K562 (cell line): Measurements from ENCODE around the gene MIDN. TPM values are rescaled to one million over a fixed set of nuclear protein-coding genes. Genes with fewer than 3 reads are reported as not detected.
A peak's percentile ranks its signal among the peaks of the same experiment; 100 is the strongest.

Experiments
- ATF7 ChIP-seq: fragments of 450-650 bp; IDR thresholded peaks from 2 replicates; pipeline ENCODE4 v1.7.1; 2014; ENCODE audit warnings: mild to moderate bottlenecking, moderate library complexity
- COPS2 ChIP-seq: fragments of 450-650 bp; conservative IDR thresholded peaks from 2 replicates; pipeline ENCODE4 v1.6.1; 2016; ENCODE audit warnings: mild to moderate bottlenecking, moderate library complexity
- EWSR1 ChIP-seq: fragments of 450-650 bp; IDR thresholded peaks from 2 replicates; pipeline ENCODE4 v1.6.1; 2018; ENCODE audit warnings: borderline replicate concordance, mild to moderate bottlenecking, low read depth, moderate library complexity; ENCODE audit not compliant: partially characterized antibody
- FOXP1 ChIP-seq: sonication (generic); formaldehyde crosslinking; IDR thresholded peaks from 2 replicates; pipeline ENCODE4 v1.8.0; 2022; ENCODE audit warnings: mild to moderate bottlenecking, missing genetic modification reagents
- FUS ChIP-seq: fragments of 200-400 bp; formaldehyde crosslinking; optimal IDR thresholded peaks from 2 replicates; pipeline ENCODE3; 2017; ENCODE audit warnings: low read depth, low read length
- HDAC2 ChIP-seq: fragments of 450-650 bp; IDR thresholded peaks from 2 replicates; pipeline ENCODE4 v1.6.1; 2016; ENCODE audit warnings: mild to moderate bottlenecking
- HNRNPL ChIP-seq: fragments of 200-400 bp; formaldehyde crosslinking; IDR thresholded peaks from 2 replicates; pipeline ENCODE4 v1.6.1; 2017; ENCODE audit warnings: low read depth, mild to moderate bottlenecking, low read length
- NR2C1 ChIP-seq, 2 experiments: fragments of 450-650 bp; IDR thresholded peaks; 2 replicates each; pipeline ENCODE4 v1.6.1; 2017; ENCODE audit warnings: mild to moderate bottlenecking in 2 of 2, antibody characterized with exemption in 1 of 2, inconsistent platforms in 1 of 2, missing compliant biosample characterization in 1 of 2, missing genetic modification characterization in 1 of 2
- SLC30A9 ChIP-seq: fragments of 250-450 bp; sonication (Bioruptor Pico); IDR thresholded peaks from 2 replicates; pipeline ENCODE4 v1.8.0; 2022; ENCODE audit warnings: mild to moderate bottlenecking, moderate library complexity
- TBP ChIP-seq: optimal IDR thresholded peaks from 2 replicates; pipeline ENCODE3; 2011; ENCODE audit warnings: low read depth, low read length, improper control_type of control experiment
- ZEB2 ChIP-seq: fragments of 450-650 bp; IDR thresholded peaks from 2 replicates; pipeline ENCODE4 v1.6.1; 2016
- ZNF174 ChIP-seq: fragments of 250-450 bp; sonication (Bioruptor Pico); IDR thresholded peaks from 2 replicates; pipeline ENCODE4 v1.4.0; 2020; ENCODE audit warnings: mild to moderate bottlenecking
- ZNF586 ChIP-seq: fragments of 450-650 bp; formaldehyde crosslinking; conservative IDR thresholded peaks from 2 replicates; pipeline ENCODE4 v1.4.0; 2020; ENCODE audit warnings: mild to moderate bottlenecking, moderate library complexity
- polyA plus RNA-seq, 8 experiments: library from polyadenylated mRNA; depleted of rRNA in 4 of 8; stranded (reverse) in 5 of 8; unstranded in 3 of 8; fragments of >200 nt; fragmentation: Nextera tagmentation in 2 of 8; fragmentation: Illumina TruSeq in 1 of 8; extraction: Ambion mirVana in 2 of 8; extraction: Trizol in 1 of 8; gene quantifications; 2 replicates each; pipeline versions ENCODE4 v1.2.1 to v1.2.3, GENCODE V29; 2011 to 2014; ENCODE audit warnings: inconsistent platforms in 1 of 8, missing spikeins in 1 of 8
- total RNA-seq, 7 experiments: library from RNA; depleted of rRNA in 6 of 7; stranded (reverse); fragments of >200 nt in 6 of 7; fragmentation: Illumina TruSeq in 2 of 7; extraction: Trizol in 2 of 7; gene quantifications; 2 replicates each; pipeline versions ENCODE4 v1.2.1 to v1.2.3, GENCODE V29; 2011 to 2021; ENCODE audit warnings: low replicate concordance in 1 of 7
- TF ChIP-seq, protein P1 (sequence below): fragments of 450-650 bp; formaldehyde crosslinking; IDR thresholded peaks from 2 replicates; pipeline ENCODE4 v1.4.0; 2022; ENCODE audit warnings: missing genetic modification characterization
- TF ChIP-seq, protein P2 (sequence below): IDR thresholded peaks from 2 replicates; pipeline ENCODE4 v1.6.1; 2012; ENCODE audit warnings: low read depth, low read length, improper control_type of control experiment, borderline replicate concordance
- TF ChIP-seq, protein P3 (sequence below): fragments of 250-450 bp; sonication (Bioruptor Pico); IDR thresholded peaks from 2 replicates; pipeline ENCODE4 v1.5.0; 2021
- TF ChIP-seq, protein P4 (sequence below), 2 experiments: fragments of 200-800 bp in 1 of 2; sonication (Bioruptor generic) in 1 of 2; sonication (generic) in 1 of 2; formaldehyde crosslinking in 1 of 2; IDR thresholded peaks in 1 of 2; conservative IDR thresholded peaks in 1 of 2; 2 replicates each; pipeline versions ENCODE4 v1.5.0 to v1.6.1; 2016 to 2020; ENCODE audit warnings: missing compliant biosample characterization in 1 of 2, missing genetic modification characterization in 1 of 2, missing genetic modification reagents in 1 of 2
- TF ChIP-seq, protein P5 (sequence below), 3 experiments: fragments of 200-800 bp in 1 of 3; fragments of 250-450 bp in 1 of 3; fragments of 450-650 bp in 1 of 3; sonication (Bioruptor Pico) in 1 of 3; sonication (Bioruptor generic) in 1 of 3; formaldehyde crosslinking in 1 of 3; IDR thresholded peaks; 2 replicates each; pipeline versions ENCODE4 v1.6.1 to v1.8.0; 2016 to 2022; ENCODE audit warnings: mild to moderate bottlenecking in 2 of 3, missing genetic modification characterization in 2 of 3, missing compliant biosample characterization in 1 of 3, moderate library complexity in 1 of 3

Gene MIDN
- total and polyA plus RNA-seq, 9 of the 15 experiments (the other 6 are each of a cell fraction or from before 2014, with no cell fraction given), result 0.17 to 120 (median 10.1) TPM

DNA sequence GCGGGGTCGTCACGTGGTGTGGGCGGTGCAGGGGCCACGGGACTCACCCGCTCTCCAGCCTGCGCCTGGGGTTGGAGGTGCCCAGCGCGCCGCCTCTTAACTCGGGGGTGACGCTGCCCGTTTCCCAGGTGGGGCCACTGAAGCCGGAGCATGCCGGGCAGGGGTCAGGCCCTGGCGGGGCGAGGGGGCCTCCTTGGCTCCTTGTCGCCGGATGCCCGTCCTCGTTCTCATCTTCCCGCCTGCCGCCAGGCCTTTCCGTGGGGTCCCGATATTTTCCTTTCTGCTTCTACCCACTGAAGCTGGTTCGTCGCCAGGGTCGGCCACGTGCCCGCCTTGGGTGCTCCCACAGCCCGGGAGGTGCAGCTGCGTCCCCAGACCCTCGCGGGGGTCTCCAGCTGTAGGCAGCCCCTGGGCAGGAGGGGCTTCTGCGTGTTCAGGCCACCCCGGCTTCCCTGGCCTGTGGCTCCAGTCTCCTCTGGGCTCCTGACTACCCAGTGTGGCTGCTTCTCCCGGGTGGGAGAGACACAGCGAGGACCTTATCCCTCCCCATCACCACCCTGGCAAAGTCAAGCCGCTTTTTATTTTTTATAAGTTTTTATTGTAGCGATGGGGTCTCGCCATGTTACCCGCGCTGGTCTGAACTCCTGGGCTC is 27.7 kb downstream of the MIDN start (continued):
- TF ChIP-seq, protein P1, sequence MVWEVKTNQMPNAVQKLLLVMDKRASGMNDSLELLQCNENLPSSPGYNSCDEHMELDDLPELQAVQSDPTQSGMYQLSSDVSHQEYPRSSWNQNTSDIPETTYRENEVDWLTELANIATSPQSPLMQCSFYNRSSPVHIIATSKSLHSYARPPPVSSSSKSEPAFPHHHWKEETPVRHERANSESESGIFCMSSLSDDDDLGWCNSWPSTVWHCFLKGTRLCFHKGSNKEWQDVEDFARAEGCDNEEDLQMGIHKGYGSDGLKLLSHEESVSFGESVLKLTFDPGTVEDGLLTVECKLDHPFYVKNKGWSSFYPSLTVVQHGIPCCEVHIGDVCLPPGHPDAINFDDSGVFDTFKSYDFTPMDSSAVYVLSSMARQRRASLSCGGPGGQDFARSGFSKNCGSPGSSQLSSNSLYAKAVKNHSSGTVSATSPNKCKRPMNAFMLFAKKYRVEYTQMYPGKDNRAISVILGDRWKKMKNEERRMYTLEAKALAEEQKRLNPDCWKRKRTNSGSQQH (CRISPR knock-in tag), result 0 out of 2 replicates have a peak, but pooled peaks have one; percentile 7
- TF ChIP-seq ZEB2 (no peak), ZNF586 (CRISPR knock-in tag) (no peak), COPS2 (no peak), HNRNPL (peak; percentile 83; the same call in 1 of the 2 replicates), SLC30A9 (no peak), FUS (no peak), ATF7 (no peak), FOXP1 (CRISPR knock-in tag) (no peak), ZNF174 (no peak), TBP (no peak), NR2C1 (IDR thresholded peaks at IDR 0.05) (no peak; the same call in 1 of the 2 replicates), NR2C1 (tag; IDR thresholded peaks at IDR 0.05) (no peak), EWSR1 (no peak), HDAC2 (peak; percentile 58; the same call in 1 of the 2 replicates)
- TF ChIP-seq, protein P2, sequence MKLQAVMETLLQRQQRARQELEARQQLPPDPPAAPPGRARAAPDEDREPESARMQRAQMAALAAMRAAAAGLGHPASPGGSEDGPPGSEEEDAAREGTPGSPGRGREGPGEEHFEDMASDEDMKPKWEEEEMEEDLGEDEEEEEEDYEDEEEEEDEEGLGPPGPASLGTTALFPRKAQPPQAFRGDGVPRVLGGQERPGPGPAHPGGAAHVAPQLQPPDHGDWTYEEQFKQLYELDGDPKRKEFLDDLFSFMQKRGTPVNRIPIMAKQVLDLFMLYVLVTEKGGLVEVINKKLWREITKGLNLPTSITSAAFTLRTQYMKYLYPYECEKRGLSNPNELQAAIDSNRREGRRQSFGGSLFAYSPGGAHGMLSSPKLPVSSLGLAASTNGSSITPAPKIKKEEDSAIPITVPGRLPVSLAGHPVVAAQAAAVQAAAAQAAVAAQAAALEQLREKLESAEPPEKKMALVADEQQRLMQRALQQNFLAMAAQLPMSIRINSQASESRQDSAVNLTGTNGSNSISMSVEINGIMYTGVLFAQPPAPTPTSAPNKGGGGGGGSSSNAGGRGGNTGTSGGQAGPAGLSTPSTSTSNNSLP, result no peak
- TF ChIP-seq, protein P3, sequence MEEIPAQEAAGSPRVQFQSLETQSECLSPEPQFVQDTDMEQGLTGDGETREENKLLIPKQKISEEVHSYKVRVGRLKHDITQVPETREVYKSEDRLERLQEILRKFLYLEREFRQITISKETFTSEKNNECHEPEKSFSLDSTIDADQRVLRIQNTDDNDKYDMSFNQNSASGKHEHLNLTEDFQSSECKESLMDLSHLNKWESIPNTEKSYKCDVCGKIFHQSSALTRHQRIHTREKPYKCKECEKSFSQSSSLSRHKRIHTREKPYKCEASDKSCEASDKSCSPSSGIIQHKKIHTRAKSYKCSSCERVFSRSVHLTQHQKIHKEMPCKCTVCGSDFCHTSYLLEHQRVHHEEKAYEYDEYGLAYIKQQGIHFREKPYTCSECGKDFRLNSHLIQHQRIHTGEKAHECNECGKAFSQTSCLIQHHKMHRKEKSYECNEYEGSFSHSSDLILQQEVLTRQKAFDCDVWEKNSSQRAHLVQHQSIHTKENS (CRISPR knock-in tag), result no peak
- TF ChIP-seq, protein P4, sequence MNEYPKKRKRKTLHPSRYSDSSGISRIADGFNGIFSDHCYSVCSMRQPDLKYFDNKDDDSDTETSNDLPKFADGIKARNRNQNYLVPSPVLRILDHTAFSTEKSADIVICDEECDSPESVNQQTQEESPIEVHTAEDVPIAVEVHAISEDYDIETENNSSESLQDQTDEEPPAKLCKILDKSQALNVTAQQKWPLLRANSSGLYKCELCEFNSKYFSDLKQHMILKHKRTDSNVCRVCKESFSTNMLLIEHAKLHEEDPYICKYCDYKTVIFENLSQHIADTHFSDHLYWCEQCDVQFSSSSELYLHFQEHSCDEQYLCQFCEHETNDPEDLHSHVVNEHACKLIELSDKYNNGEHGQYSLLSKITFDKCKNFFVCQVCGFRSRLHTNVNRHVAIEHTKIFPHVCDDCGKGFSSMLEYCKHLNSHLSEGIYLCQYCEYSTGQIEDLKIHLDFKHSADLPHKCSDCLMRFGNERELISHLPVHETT (CRISPR knock-in tag; conservative IDR thresholded peaks at IDR 0.05 in 1 of 2, IDR thresholded peaks at IDR 0.05 in 1 of 2), result no peak
- TF ChIP-seq, protein P5, sequence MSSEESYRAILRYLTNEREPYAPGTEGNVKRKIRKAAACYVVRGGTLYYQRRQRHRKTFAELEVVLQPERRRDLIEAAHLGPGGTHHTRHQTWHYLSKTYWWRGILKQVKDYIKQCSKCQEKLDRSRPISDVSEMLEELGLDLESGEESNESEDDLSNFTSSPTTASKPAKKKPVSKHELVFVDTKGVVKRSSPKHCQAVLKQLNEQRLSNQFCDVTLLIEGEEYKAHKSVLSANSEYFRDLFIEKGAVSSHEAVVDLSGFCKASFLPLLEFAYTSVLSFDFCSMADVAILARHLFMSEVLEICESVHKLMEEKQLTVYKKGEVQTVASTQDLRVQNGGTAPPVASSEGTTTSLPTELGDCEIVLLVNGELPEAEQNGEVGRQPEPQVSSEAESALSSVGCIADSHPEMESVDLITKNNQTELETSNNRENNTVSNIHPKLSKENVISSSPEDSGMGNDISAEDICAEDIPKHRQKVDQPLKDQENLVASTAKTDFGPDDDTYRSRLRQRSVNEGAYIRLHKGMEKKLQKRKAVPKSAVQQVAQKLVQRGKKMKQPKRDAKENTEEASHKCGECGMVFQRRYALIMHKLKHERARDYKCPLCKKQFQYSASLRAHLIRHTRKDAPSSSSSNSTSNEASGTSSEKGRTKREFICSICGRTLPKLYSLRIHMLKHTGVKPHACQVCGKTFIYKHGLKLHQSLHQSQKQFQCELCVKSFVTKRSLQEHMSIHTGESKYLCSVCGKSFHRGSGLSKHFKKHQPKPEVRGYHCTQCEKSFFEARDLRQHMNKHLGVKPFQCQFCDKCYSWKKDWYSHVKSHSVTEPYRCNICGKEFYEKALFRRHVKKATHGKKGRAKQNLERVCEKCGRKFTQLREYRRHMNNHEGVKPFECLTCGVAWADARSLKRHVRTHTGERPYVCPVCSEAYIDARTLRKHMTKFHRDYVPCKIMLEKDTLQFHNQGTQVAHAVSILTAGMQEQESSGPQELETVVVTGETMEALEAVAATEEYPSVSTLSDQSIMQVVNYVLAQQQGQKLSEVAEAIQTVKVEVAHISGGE (CRISPR knock-in tag; IDR thresholded peaks at IDR 0.05), result no peak; a peak in 1 of 6 replicates
